ENCODE measurements around the gene GALNT14. TPM values are rescaled to one million over a fixed set of nuclear protein-coding genes. Genes with fewer than 3 reads are reported as not detected.

The GALNT14 gene
- total RNA-seq, 3 donors from 2014 or later: 0.16 to 4.3 (median 4.1) TPM

DNA sequence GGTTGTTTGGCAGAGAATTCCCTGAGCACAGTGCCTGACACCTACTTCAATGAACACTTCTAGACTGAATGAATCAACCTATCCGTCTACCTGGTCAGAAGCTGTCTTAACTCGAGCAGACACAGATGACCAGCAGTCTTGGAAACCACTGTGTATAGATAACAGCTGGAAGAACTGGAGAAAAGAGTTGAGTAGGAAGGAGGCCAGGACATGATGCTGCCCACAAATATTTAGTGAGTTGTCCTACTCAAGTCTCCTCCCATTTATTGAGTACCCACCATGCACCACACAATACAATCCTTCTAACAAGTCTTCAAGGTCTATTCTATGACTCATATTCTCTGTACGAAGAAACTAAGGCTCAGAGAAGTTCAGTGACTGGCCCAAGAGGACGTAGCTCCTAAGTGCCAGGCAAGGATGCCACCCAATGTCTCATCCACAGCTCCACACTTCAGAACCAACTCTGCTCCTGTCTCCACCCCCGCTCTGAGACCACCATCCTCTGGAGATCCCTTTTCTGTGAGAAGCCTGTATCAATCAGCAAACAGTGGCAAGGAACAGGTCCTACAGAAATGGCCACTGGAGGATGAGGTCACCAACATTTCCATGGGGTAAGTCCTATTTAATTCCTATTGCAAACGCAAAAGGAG is 62.2 kb downstream of the GALNT14 start:
- Histone ChIP-seq H3K4me3 (no peak overlapping the region), H3K4me1 (no peaks in the 10 kb centered on the region), H3K27ac (no peak overlapping the region), H3K36me3 (no peaks in the 10 kb centered on the region), H3K9me3 (no peaks in the 10 kb centered on the region), H3K27me3 (no peaks in the 10 kb centered on the region)
- no peak for TF ChIP-seq POLR2AphosphoS5 (IDR thresholded peaks at IDR 0.05)
- TF ChIP-seq POLR2A (IDR thresholded peaks at IDR 0.05): no peak
- TF ChIP-seq, protein P1, sequence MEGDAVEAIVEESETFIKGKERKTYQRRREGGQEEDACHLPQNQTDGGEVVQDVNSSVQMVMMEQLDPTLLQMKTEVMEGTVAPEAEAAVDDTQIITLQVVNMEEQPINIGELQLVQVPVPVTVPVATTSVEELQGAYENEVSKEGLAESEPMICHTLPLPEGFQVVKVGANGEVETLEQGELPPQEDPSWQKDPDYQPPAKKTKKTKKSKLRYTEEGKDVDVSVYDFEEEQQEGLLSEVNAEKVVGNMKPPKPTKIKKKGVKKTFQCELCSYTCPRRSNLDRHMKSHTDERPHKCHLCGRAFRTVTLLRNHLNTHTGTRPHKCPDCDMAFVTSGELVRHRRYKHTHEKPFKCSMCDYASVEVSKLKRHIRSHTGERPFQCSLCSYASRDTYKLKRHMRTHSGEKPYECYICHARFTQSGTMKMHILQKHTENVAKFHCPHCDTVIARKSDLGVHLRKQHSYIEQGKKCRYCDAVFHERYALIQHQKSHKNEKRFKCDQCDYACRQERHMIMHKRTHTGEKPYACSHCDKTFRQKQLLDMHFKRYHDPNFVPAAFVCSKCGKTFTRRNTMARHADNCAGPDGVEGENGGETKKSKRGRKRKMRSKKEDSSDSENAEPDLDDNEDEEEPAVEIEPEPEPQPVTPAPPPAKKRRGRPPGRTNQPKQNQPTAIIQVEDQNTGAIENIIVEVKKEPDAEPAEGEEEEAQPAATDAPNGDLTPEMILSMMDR (IDR thresholded peaks at IDR 0.05): no peak
- intact Hi-C loops (cut with DNase I; ENCODE audit: low total_unique reads): no loop called here
- no peak for DNase-seq (ENCODE audit: low spot score in 2 of 2)

DNA sequence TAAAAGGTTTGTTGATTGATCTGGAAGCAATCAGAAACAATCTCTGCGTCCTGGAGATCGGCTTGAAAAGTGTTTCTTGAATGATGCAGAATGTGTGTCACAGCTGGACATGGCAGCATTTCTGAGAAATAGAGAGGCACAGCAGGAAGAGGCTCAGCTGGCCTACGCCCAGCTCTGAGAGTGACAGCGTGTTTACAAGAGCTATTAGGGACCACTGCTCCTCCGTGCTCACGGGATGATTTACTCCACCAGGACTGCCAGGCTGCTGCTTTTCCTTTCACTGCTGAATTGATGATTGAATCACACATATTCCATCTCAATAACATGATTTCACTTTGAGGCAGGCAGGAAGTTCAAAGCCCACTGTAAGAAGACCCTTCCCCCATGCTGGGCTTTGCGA is 62.8 kb downstream of the GALNT14 start:
- no peak for TF ChIP-seq POLR2AphosphoS5 (IDR thresholded peaks at IDR 0.05)
- no peak for TF ChIP-seq POLR2A (IDR thresholded peaks at IDR 0.05)
- TF ChIP-seq, protein P1 (IDR thresholded peaks at IDR 0.05): no peak
- no peaks in the 10 kb centered on the region for H3K4me1 ChIP-seq
- intact Hi-C loops (cut with DNase I; ENCODE audit: low total_unique reads): no loop called here
- H3K27me3 ChIP-seq: no peaks in the 10 kb centered on the region
- H3K4me3 ChIP-seq: no peak overlapping the region
- H3K36me3 ChIP-seq: no peaks in the 10 kb centered on the region
- H3K27ac ChIP-seq: no peak overlapping the region
- no peaks in the 10 kb centered on the region for H3K9me3 ChIP-seq
- DNase-seq (ENCODE audit: low spot score in 2 of 2): no peak

DNA sequence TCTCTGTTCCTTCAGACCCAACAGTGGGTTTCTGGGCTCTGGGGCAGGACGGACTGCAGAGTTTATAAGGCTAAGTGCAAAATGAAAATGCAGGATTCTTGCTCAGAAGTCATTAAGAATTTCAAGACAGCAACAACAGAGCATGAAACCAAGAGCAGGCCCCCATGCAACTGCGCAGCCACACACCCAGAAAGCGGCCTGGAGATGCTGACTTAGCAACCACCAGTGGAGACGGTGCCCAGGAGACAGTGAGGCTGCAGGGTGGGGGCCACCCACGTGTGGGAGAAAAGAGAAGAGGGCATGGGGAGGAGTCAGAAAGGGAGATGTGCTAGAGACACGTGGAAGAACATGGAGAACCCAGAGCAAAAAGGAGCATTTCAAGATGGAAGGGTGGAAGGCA is 66.5 kb downstream of the GALNT14 start:
- no peaks in the 10 kb centered on the region for H3K4me1 ChIP-seq
- H3K4me3 ChIP-seq: no peak overlapping the region
- no peak for DNase-seq (ENCODE audit: low spot score in 2 of 2)
- H3K27me3 ChIP-seq: no peaks in the 10 kb centered on the region
- H3K36me3 ChIP-seq: no peaks in the 10 kb centered on the region
- TF ChIP-seq, protein P1 (IDR thresholded peaks at IDR 0.05): no peak
- TF ChIP-seq POLR2AphosphoS5 (IDR thresholded peaks at IDR 0.05) (no peak), POLR2A (IDR thresholded peaks at IDR 0.05) (no peak)
- intact Hi-C loops (cut with DNase I; ENCODE audit: low total_unique reads): no loop called here
- H3K27ac ChIP-seq: no peak overlapping the region
- H3K9me3 ChIP-seq: no peaks in the 10 kb centered on the region

DNA sequence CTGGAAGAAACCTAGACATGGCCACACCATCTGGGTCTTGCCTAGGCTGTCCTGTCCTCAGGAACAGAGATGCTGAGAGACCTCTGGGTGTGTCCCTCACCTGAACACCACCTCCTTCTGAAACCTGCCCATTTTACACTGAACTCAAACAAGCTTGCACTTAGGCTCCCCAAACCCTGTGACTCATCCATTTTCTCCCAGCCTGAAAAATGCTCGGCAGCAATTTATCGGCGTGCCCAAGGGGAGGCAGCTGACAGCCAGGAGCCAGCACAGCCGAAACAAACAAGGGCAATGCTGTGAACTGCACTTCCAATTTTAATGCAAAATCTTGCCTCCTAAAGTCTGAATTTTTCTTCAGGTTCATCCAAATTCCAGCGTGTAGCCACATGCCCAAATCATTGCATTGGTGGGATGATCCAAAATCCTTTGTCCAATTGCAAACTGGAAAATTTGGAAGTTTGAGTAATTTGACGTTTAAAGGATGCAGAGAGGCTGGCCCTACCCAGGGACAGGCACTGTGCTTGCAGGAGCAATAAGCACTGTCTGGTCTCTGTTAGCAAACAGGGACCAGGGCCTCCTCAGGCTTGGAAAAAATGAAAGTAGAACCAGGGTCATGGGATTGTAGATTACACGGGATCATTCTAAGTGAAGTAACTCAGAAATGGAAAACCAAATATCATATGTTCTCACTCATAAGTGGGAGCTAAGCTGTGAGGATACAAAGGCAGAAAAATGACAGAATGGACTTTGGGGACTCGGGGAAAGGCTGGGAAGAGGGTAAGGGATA is 67.7 kb downstream of the GALNT14 start:
- no peaks in the 10 kb centered on the region for H3K9me3 ChIP-seq
- intact Hi-C loops (cut with DNase I; ENCODE audit: low total_unique reads): no loop called here
- H3K36me3 ChIP-seq: no peaks in the 10 kb centered on the region
- H3K4me1 ChIP-seq: no peaks in the 10 kb centered on the region
- H3K27ac ChIP-seq: no peak overlapping the region
- TF ChIP-seq POLR2AphosphoS5 (IDR thresholded peaks at IDR 0.05) (no peak), POLR2A (IDR thresholded peaks at IDR 0.05) (no peak)
- TF ChIP-seq, protein P1 (IDR thresholded peaks at IDR 0.05): no peak
- DNase-seq (ENCODE audit: low spot score in 2 of 2): no peak
- no peaks in the 10 kb centered on the region for H3K27me3 ChIP-seq
- no peak overlapping the region for H3K4me3 ChIP-seq

DNA sequence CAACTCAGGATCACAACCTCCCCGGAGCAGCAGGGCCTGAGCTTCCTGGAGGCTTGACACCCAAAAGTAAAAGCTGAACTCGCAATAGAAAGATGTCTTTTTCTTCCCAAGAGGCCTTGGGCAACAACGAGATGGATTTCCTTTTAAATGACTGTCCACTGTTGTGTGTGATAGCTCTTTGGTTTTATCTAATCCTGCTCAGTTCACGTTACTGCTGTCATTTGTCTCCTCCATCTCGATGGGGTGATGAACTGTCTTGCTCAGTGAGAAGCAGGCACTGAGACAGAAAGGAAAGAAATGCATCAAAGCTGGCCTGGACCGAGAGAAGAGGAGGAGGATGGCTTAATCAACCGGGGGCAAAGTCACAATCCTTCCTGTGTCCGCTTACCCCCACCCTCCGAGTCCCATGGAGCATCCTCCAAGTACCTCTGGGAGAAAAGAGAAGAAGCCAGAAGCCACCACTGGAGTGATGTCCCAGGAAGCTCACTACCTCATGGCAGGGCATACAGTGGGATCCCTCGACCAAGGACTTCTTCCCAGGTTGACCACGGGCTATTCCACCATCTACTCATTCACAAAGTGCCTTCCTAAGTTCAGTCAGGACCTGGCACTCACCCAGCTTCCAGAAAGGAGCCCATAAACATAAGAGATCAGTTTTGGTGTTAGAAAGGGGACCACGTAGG is 68.5 kb downstream of the GALNT14 start:
- Histone ChIP-seq H3K27ac (no peak overlapping the region), H3K27me3 (no peaks in the 10 kb centered on the region), H3K36me3 (no peaks in the 10 kb centered on the region), H3K9me3 (no peaks in the 10 kb centered on the region), H3K4me1 (no peaks in the 10 kb centered on the region), H3K4me3 (no peak overlapping the region)
- no peak for DNase-seq (ENCODE audit: low spot score in 2 of 2)
- intact Hi-C loops (cut with DNase I; ENCODE audit: low total_unique reads): no loop called here
- TF ChIP-seq POLR2AphosphoS5 (IDR thresholded peaks at IDR 0.05): no peak
- no peak for TF ChIP-seq POLR2A (IDR thresholded peaks at IDR 0.05)
- TF ChIP-seq, protein P1 (IDR thresholded peaks at IDR 0.05): no peak
